ENCODE results near the gene GPM6B. TPM values are rescaled to one million over a fixed set of nuclear protein-coding genes. Genes with fewer than 3 reads are reported as not detected.

The GPM6B gene
- total and polyA plus RNA-seq, 4 experiments from 2014 or later, result 0.39 to 1.4 TPM; not detected in 2

- Mint-ChIP-seq H3K36me3 (peaks cover 0 to 9% of the 10 kb centered on the region in 2 donors), H3K27ac (no peak overlapping the region)
Measured at GRCh38 chrX:13780868-13781427, 35.9 kb downstream of the GPM6B start.

GRCh38 chrX:13778916-13779315 lies 38.0 kb downstream of the GPM6B start:
- H3K4me3 Mint-ChIP-seq, result no peak overlapping the region
- H3K27ac Mint-ChIP-seq, result peak overlapping the region in 3 of 7 donors; percentile 9 to 78 (median 17)
- CTCF ChIA-PET (ENCODE audit: partially characterized antibody), result no interaction called here
- H3K36me3 Mint-ChIP-seq, result peaks cover 7 to 24% of the 10 kb centered on the region in 2 donors
- H3K27me3 Mint-ChIP-seq, result no peaks in the 10 kb centered on the region
- H3K9me3 ChIP-seq (ENCODE audit: control insufficient read depth in 1 of 2, low read length in 2 of 2), result no peaks in the 10 kb centered on the region
- H3K36me3 ChIP-seq (ENCODE audit: insufficient read depth, low read length), result no peaks in the 10 kb centered on the region
- no peaks in the 10 kb centered on the region for H3K9me3 Mint-ChIP-seq
- POLR2A ChIA-PET (ENCODE audit: partially characterized antibody), result no interaction called here
- intact Hi-C loops (cut with micrococcal nuclease), result no loop called here
- H3K27ac ChIP-seq (ENCODE audit: low read depth, low read length), result no peak overlapping the region
- H3K4me1 Mint-ChIP-seq, result no peaks in the 10 kb centered on the region
- no peak overlapping the region for H3K4me3 ChIP-seq (ENCODE audit: low read length in 2 of 2)
- H3K4me1 ChIP-seq (ENCODE audit: insufficient read depth, low read length), result no peaks in the 10 kb centered on the region
- DNase-seq, result no peak
- no peaks in the 10 kb centered on the region for H3K27me3 ChIP-seq (ENCODE audit: insufficient read depth, low read length)

More at GRCh38 chrX:13780868-13781427, 35.9 kb downstream of the GPM6B start:
- Mint-ChIP-seq H3K9me3 (no peaks in the 10 kb centered on the region), H3K4me1 (no peaks in the 10 kb centered on the region), H3K27me3 (no peaks in the 10 kb centered on the region), H3K4me3 (no peak overlapping the region)
- H3K27ac ChIP-seq (ENCODE audit: low read depth, low read length), result no peak overlapping the region
- H3K4me3 ChIP-seq (ENCODE audit: low read length in 2 of 2), result no peak overlapping the region
- ChIA-PET CTCF (ENCODE audit: partially characterized antibody) (no interaction called here), POLR2A (ENCODE audit: partially characterized antibody) (no interaction called here)
- intact Hi-C loops (cut with micrococcal nuclease), result no loop called here
- H3K27me3 ChIP-seq (ENCODE audit: insufficient read depth, low read length), result no peaks in the 10 kb centered on the region
- DNase-seq, result no peak
- H3K36me3 ChIP-seq (ENCODE audit: insufficient read depth, low read length), result no peaks in the 10 kb centered on the region
- no peaks in the 10 kb centered on the region for H3K9me3 ChIP-seq (ENCODE audit: control insufficient read depth in 1 of 2, low read length in 2 of 2)
- no peaks in the 10 kb centered on the region for H3K4me1 ChIP-seq (ENCODE audit: insufficient read depth, low read length)

GRCh38 chrX:13776387-13776786 lies 40.5 kb downstream of the GPM6B start:
- Mint-ChIP-seq H3K4me3 (no peak overlapping the region), H3K27me3 (no peaks in the 10 kb centered on the region), H3K27ac (peak overlapping the region in 2 of 7 donors; percentile 9 to 20), H3K4me1 (peaks cover 0 to 2% (median 0%) of the 10 kb centered on the region in 4 donors), H3K36me3 (peaks cover 7 to 38% of the 10 kb centered on the region in 2 donors), H3K9me3 (no peaks in the 10 kb centered on the region)
- no peaks in the 10 kb centered on the region for H3K9me3 ChIP-seq (ENCODE audit: control insufficient read depth in 1 of 2, low read length in 2 of 2)
- intact Hi-C loops (cut with micrococcal nuclease), result no loop called here
- H3K27ac ChIP-seq (ENCODE audit: low read depth, low read length), result no peak overlapping the region
- H3K4me1 ChIP-seq (ENCODE audit: insufficient read depth, low read length), result no peaks in the 10 kb centered on the region
- no peaks in the 10 kb centered on the region for H3K36me3 ChIP-seq (ENCODE audit: insufficient read depth, low read length)
- POLR2A ChIA-PET (ENCODE audit: partially characterized antibody), result no interaction called here
- H3K27me3 ChIP-seq (ENCODE audit: insufficient read depth, low read length), result no peaks in the 10 kb centered on the region
- CTCF ChIA-PET (ENCODE audit: partially characterized antibody), result interaction anchor here (1.4 kb wide), 1 partner anchor 29 kb away, joined by 3 read pairs; no protein-coding TSS in a partner anchor
- no peak for DNase-seq
- no peak overlapping the region for H3K4me3 ChIP-seq (ENCODE audit: low read length in 2 of 2)

GRCh38 chrX:13775837-13776236 lies 41.1 kb downstream of the GPM6B start:
- no peak overlapping the region for H3K27ac ChIP-seq (ENCODE audit: low read depth, low read length)
- no peaks in the 10 kb centered on the region for H3K27me3 ChIP-seq (ENCODE audit: insufficient read depth, low read length)
- ChIA-PET POLR2A (ENCODE audit: partially characterized antibody) (no interaction called here), CTCF (ENCODE audit: partially characterized antibody) (interaction anchor here (1.4 kb wide), 1 partner anchor 28 kb away, joined by 3 read pairs; no protein-coding TSS in a partner anchor)
- no peaks in the 10 kb centered on the region for H3K9me3 ChIP-seq (ENCODE audit: control insufficient read depth in 1 of 2, low read length in 2 of 2)
- Mint-ChIP-seq H3K36me3 (peaks cover 7 to 39% of the 10 kb centered on the region in 2 donors), H3K27ac (no peak overlapping the region), H3K4me1 (peaks cover 0 to 2% (median 0%) of the 10 kb centered on the region in 4 donors), H3K4me3 (no peak overlapping the region), H3K9me3 (no peaks in the 10 kb centered on the region), H3K27me3 (no peaks in the 10 kb centered on the region)
- no peaks in the 10 kb centered on the region for H3K36me3 ChIP-seq (ENCODE audit: insufficient read depth, low read length)
- H3K4me3 ChIP-seq (ENCODE audit: low read length in 2 of 2), result no peak overlapping the region
- intact Hi-C loops (cut with micrococcal nuclease), result no loop called here
- DNase-seq, result no peak
- H3K4me1 ChIP-seq (ENCODE audit: insufficient read depth, low read length), result no peaks in the 10 kb centered on the region

GRCh38 chrX:13774696-13775095 lies 42.2 kb downstream of the GPM6B start:
- Mint-ChIP-seq H3K27me3 (no peaks in the 10 kb centered on the region), H3K9me3 (no peaks in the 10 kb centered on the region), H3K27ac (peak overlapping the region in 1 of 7 donors; percentile 4), H3K4me1 (peaks cover 0 to 2% (median under 1%) of the 10 kb centered on the region in 4 donors), H3K36me3 (peaks cover 14 to 50% of the 10 kb centered on the region in 2 donors), H3K4me3 (no peak overlapping the region)
- no peaks in the 10 kb centered on the region for H3K9me3 ChIP-seq (ENCODE audit: control insufficient read depth in 1 of 2, low read length in 2 of 2)
- H3K36me3 ChIP-seq (ENCODE audit: insufficient read depth, low read length), result peaks cover 6% of the 10 kb centered on the region
- peaks cover 4% of the 10 kb centered on the region for H3K4me1 ChIP-seq (ENCODE audit: insufficient read depth, low read length)
- no peak overlapping the region for H3K4me3 ChIP-seq (ENCODE audit: low read length in 2 of 2)
- intact Hi-C loops (cut with micrococcal nuclease), result no loop called here
- no peak for DNase-seq
- no peaks in the 10 kb centered on the region for H3K27me3 ChIP-seq (ENCODE audit: insufficient read depth, low read length)
- POLR2A ChIA-PET (ENCODE audit: partially characterized antibody), result no interaction called here
- no peak overlapping the region for H3K27ac ChIP-seq (ENCODE audit: low read depth, low read length)
- CTCF ChIA-PET (ENCODE audit: partially characterized antibody), result no interaction called here

GRCh38 chrX:13770013-13770535 lies 46.8 kb downstream of the GPM6B start:
- Histone ChIP-seq H3K4me1 (ENCODE audit: insufficient read depth, low read length) (peaks cover 4% of the 10 kb centered on the region), H3K27ac (ENCODE audit: low read depth, low read length) (no peak overlapping the region), H3K4me3 (ENCODE audit: low read length in 2 of 2) (no peak overlapping the region), H3K27me3 (ENCODE audit: insufficient read depth, low read length) (no peaks in the 10 kb centered on the region), H3K36me3 (ENCODE audit: insufficient read depth, low read length) (peaks cover 27% of the 10 kb centered on the region), H3K9me3 (ENCODE audit: control insufficient read depth in 1 of 2, low read length in 2 of 2) (no peaks in the 10 kb centered on the region)
- H3K4me3 Mint-ChIP-seq, result no peak overlapping the region
- no peak for DNase-seq
- peak overlapping the region in 2 of 7 donors; percentile 40 to 69 for H3K27ac Mint-ChIP-seq
- ChIA-PET CTCF (ENCODE audit: partially characterized antibody) (no interaction called here), POLR2A (ENCODE audit: partially characterized antibody) (interaction anchor here (0.6 kb wide), 1 partner anchor 36 kb away, joined by 3 read pairs; the partner anchor contains the start of genes OFD1 and TRAPPC2)
- no peaks in the 10 kb centered on the region for H3K27me3 Mint-ChIP-seq
- H3K4me1 Mint-ChIP-seq, result peaks cover 0 to 4% (median 2%) of the 10 kb centered on the region in 4 donors
- intact Hi-C loops (cut with micrococcal nuclease), result no loop called here
- peaks cover 54 to 76% of the 10 kb centered on the region in 2 donors for H3K36me3 Mint-ChIP-seq
- no peaks in the 10 kb centered on the region for H3K9me3 Mint-ChIP-seq

- peaks cover 36% of the 10 kb centered on the region for H3K36me3 ChIP-seq (ENCODE audit: insufficient read depth, low read length)
- no peak for DNase-seq
- Mint-ChIP-seq H3K36me3 (peaks cover 47 to 71% of the 10 kb centered on the region in 2 donors), H3K4me3 (no peak overlapping the region), H3K27me3 (no peaks in the 10 kb centered on the region), H3K9me3 (no peaks in the 10 kb centered on the region), H3K4me1 (peaks cover 0 to 4% (median 2%) of the 10 kb centered on the region in 4 donors), H3K27ac (no peak overlapping the region)
- ChIA-PET CTCF (ENCODE audit: partially characterized antibody) (no interaction called here), POLR2A (ENCODE audit: partially characterized antibody) (no interaction called here)
- intact Hi-C loops (cut with micrococcal nuclease), result no loop called here
- no peaks in the 10 kb centered on the region for H3K9me3 ChIP-seq (ENCODE audit: control insufficient read depth in 1 of 2, low read length in 2 of 2)
- H3K4me1 ChIP-seq (ENCODE audit: insufficient read depth, low read length), result peaks cover 4% of the 10 kb centered on the region
- no peaks in the 10 kb centered on the region for H3K27me3 ChIP-seq (ENCODE audit: insufficient read depth, low read length)
- no peak overlapping the region for H3K4me3 ChIP-seq (ENCODE audit: low read length in 2 of 2)
- no peak overlapping the region for H3K27ac ChIP-seq (ENCODE audit: low read depth, low read length)
Measured at GRCh38 chrX:13768939-13769338, 48.0 kb downstream of the GPM6B start.

Measured in CD4-positive, alpha-beta memory T cell (primary cell).